NCI-H510A treated with DMSO at 0.1 percent for 48 hours (cell line): ENCODE results near the gene NPBWR2.

Experiments used
- DNase-seq: peaks from one replicate; lab custom pipeline; 2025; lab: John Stamatoyannopoulos, UW

The NPBWR2 gene

DNA sequence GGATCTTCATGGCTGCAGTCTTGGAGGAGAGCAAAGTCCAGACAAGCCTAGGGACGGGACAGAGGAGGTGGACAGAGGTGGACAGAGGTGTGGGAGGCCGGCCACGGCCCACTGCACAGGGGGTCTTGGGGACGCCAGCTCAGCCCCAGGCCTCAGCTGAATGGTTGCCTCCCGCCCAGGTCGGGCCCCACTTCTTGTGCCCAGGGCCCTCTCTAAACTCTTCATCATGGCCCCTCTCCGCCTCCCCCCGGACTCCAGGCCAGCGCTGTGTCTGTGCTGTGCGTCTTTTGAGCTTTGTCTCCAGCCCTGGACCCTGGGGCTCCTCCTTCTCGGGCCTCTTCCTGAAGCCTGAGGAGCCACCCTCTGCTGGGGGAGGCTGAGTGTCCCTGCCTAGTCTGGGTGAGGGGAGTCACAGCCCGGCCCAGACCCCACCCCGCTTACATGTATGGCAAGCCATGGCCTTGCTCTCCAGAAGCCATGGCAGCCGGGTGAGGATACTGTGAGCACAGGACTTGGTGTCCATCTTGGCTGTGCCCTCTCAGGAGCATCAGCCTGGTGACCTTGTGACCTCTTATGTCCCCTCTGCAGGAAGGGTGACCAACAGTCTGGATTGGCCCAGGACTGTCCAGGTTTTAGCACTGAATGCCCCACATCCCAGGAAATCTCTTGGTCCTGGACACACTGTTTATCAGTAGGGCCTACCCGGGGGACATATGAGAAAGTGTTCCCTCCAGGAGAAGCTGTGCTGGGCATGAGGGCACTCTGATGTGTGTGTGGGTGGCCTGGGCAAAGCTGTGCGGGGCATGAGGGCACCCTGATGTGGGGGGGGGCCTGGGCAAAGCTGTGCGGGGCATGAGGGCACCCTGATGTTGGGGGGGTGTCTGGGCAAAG is 9.4 kb upstream of the NPBWR2 start:
- no peak for DNase-seq

DNA sequence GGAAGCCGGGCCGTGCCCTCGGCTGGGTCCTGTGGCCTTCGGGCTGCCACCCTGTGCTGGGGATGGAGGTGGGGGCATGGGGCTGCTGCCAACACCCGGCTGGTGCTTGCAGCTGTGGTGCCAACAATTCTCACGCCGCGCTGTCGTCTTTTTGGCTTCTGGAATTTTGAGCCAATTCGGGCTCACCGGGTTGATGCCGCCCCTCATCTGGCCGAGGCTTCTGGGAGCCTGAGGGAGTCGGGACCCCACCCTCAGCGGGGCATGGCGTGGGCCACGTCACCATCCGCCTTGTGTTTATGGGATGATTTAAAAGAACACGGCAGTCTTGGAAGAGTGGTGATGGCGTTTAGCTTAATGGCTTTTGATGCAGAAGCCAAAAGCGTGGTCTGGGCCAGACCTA is 8.7 kb upstream of the NPBWR2 start:
- no peak for DNase-seq

DNA sequence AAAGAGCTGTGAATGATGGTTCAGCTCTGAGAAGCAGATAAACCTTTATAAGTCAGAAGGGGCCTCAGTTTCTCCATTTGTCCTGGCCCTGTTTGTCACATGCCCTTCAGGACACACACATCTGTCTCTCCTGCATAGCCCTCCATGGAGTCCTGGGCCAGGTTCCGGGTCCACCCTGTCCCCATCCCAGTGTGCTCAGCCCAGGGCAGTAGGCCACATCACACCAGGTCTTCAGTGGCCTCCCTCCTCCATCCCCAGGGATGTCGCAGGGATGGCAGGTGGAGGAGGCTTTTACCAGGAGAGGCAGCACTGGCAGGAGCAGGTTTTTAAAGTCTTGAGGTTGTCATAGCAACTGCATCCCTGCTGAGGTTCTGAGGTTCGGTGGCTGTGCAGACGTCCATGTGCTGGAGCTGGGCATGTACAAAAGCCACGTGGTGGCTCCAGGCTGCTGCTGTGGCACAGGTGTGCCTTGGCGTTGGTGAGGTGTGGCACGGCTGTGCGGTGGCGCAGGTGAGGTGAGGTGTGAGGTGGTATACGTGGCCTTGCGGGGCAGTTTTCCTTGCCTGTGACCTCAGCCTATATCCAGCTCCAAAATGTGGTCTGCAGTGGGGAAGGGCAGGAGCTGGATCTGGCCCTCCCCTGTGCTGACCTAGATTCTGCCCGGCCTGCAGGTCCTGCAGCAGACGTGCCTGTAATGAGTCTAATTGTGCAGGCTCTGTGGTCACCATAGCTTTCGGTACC is 8.0 kb upstream of the NPBWR2 start:
- DNase-seq = no peak

DNA sequence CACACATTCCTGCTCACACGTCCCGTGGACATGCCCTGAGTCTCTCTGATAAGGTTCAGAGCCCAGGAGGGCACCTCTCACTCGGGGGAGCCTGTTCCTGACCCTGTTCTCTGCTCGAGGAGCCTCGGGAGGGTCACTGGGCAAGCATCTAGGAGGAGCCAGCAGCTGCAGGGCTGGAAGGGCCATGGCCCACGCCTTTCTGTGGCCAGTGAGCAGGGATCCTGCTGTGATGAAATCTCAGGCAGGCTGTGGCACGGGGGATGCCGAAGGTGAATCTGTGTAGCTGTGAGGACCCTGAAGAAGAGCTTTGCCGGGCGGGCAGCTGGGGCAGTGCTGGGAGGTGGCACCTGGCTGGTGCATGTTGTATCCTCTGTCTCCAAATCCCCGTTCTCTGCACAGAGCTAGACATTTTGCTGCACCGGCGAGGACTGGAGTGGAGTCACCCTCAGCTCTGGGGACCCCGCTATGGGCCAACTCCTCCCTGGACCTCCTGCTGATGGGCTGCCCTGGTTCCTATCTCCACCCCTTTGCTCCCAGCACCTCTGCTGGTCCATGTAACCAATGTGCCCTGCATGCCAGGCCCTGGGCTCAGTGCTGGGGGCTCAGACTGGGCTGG is 7.1 kb upstream of the NPBWR2 start:
- no peak for DNase-seq

DNA sequence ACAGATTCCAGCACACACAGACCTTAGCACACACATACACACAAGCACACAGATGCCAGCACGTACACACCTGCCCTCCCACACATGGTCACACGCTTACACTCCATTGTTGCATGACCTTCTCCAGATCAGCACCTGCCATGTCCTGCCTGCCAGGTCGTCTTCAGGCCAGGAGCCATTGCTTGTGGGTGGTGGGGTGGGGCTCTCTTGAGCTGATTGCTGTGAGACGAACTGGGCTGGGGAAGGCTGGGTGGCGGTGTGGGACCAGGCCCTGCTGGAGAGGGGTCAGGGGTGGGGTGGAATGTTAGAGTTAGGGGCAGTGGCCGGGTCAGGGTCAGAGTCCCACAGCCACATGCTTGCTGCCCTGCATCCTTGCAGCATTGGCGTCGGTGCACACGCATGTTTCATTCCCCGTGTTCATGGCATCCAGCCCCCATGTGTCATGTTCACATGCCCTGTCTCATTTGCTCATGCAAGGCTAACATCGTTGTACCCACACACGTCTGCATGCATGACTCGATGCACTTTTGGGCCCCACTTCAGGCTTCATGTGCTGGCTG is 6.5 kb upstream of the NPBWR2 start:
- no peak for DNase-seq

DNA sequence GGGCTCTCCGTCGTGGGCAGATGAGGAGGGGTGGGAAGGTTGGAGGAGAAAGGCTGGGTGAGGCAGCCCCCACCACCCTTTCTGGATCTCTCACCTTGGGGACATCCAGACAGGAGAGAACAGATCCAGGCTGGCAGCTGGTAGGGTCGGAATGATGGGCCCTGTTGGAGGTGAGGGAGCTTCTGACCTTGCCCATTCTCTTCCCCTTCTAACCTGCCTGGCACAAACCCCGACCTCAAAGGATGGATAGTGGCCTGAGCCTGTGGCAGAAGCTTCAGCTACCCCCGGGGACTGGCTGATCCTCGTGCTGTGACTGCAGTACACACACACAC is 6.0 kb upstream of the NPBWR2 start:
- DNase-seq = no peak

DNA sequence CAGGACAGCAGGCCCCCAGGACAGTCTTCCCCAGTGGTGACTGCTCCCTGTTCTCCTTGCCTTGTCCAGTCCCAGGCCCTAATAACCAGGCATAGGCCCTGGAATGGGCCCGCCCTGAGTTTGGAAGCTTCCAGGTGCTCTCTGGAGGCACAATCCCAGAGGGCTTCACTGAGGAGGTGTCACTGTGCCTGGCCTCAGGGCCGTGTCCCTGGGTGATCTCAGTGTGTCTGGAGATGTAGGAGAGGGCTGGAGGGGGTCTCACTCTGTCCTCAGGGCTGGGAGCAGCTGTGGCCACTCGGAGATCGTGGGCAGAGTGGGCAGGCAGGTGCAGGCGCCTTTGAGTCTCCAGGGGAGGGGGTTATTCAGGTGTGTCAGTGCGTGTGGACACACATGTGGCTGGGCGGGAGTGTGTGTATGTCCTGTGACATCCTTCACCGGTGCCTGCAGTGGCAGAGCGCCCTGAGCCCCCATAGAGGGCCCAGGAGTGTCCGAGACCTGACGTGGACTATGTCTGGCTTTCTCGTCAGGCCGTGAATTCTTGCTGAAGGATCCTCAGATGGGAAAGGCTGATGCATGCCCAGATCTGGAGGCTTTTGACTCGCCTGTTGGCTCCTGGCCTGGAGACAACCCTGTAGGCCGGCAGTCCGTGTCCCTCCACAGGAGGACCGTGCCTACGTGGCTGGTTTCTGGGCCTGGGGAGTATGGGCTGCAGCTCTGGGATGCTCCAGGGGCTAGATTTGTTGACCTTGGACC is 5.5 kb upstream of the NPBWR2 start:
- no peak for DNase-seq

DNA sequence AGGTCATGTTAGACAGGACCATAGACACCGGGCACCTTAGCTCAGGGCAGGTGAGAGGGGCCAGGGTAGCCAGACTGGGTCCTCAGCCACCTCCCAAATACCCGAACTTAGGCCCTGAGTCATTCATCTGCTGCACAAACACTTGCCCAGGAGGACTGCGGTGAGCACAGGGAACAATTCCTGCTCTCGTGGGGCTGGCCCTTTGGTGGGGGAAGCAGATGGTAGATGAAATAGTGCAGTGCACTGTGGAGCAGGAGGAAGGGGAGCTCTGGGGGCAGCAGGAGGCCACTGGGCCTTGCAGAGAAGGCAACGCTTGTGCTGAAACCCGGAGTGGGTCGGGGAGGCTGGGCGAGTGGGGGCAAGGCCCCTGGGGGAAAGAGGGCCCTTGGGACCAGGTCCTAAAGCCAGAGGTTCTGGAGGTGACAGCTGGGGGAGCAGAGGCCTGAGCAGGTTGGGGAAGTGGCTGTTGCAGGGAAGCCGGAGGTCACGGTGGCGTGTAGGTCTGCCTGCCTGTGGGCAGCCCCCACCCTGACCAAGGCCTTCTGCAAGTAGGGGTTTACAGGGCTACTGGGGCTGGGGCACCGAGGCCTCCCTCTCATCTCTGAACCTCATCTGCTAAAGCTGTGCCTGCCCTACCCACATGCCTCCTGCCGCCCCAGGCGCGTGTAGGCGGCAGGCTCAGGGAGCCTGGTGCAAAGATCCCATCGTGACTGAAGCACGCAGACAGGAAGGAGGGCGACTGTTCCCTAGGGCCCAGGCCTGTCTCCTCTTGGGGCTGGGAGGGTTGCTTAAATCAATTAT is 4.7 kb upstream of the NPBWR2 start:
- no peak for DNase-seq

DNA sequence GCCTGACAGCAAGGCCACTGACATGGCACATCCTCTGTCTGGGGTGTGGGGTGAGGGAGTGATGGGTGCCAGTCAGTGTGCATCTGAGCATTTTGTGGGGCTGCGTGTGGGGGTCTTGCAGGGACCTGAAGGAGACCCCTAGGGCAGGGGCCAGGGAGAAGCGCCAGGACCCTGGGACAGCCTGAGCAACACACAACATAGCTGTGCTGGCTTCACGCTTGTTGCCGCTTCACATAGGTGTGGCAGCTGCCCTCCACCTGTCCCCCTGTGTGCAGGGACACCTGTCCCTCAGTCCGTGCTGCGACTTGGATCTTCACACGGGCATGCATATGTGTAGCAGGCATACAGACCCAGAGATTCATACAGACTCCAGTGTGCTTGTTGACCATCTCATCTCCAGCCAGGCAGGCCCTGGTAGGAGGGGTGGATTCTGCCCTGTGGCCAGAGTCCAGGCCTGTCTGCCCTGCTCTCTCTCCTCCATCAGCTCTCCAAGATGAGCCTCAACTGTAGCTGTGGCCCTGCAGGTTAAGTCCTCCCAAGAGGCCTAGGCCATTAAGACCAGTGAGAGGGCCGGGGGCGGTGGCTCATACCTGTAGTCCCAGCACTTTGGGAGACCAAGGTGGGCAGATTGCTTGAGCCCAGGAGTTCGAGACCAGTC is 3.2 kb upstream of the NPBWR2 start:
- DNase-seq = no peak

DNA sequence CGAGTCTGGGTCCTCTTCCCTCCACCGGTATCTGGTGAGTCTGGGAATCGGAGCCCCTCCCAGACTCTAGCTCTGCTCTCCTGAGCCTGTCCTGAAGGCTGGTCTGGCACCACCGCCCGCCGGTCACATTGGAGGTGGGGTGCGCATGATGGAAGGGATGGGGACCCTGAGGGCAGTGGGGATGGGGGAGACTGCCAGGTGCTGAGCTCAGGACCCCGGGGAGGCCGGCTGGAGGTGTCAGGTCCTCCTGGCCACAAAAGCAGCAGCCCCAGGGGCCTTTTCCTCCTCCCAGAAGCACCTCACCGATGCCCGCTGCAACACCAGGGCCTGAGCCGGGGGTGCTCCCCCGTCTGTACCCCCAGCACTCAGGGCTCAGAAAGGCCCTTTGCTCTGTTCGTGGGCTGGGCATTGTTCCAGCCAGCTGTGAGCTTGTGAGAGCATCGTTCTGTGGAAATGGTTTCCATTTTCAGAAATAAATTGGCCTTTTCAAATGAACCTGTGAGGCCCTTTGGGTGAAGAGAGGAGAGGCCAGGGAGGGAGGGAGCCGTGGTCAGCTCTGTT is 2.5 kb upstream of the NPBWR2 start:
- no peak for DNase-seq

DNA sequence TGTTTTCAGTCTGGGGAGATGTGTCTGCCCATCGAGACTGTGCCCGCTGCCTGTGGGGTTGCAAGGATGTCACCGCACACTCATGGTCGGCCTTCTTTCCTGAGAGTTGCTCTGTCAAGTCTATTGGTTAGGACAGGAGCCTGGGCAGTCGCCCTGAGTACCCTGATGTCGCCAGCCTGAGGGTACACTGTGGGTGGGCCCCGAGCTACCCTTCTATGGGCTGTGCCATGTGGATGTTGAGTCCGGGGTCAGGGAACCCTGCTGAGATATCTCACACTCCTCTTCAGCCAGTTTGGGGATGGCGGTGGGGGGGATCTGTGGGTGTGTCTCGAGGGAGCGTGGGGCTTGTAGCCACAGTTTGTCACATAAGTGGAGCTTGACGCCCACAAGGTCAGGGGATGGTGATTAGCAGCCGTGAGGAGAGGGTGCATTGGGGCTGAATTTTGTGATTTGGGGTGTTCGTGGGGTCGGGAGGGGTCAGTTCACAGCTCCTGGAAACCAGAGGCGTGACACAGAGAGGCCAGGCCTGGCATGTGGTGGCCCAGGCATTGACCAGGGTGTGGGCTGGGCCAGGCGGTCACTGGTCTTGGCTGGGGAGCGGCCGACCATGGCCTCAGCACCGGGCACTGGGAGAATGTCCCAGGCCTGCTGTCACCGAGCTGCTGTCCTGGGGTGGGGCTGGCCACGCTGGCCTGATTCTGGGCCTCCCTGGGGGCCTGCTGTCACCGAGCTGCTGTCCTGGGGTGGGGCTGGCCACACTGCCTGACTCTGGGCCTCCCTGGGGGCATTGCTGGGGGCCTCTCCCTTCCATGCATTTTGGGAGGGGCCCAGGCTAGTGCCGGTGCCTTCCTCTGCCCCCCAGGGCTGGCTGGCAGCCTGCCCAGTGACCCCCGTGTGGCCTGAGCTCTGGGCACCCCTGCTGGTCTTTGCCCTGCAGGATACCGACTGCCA is 1.6 kb upstream of the NPBWR2 start:
- DNase-seq = no peak

DNA sequence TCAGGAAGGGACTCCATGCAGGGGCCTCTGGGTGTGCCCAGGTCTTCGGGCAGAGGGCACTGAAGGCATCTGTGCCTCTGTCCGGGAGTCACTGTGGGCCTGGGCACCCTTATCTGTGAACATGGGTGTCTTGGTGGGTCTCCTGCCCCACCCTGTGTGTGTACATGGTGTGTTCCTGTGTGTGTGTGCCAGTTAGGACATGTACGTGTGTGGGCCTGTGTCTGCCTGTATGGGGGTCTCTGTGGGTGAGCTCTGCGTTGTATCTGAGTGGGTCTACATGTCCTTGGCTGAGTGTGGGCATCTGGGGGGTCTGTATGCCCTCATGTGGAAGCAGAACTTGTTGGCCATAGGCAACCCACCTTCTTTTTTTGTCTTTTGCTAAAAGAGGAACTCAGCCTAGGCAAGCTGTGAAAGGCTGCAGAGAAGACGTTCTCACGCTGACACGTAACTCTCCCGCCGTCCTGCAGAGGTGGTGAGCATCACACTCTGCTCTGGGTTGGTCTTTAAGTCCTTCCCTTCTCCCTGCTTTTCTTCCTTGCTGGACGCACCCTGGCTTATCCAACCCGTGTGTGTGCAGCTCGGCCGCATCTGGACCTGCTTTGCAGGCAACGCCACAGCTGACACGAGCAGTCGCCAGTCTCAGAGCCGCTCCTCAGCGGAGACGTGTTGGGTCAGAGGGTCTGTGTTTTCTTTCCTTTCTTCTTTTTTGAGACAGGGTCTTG is 532 bp upstream of the NPBWR2 start:
- DNase-seq = no peak

DNA sequence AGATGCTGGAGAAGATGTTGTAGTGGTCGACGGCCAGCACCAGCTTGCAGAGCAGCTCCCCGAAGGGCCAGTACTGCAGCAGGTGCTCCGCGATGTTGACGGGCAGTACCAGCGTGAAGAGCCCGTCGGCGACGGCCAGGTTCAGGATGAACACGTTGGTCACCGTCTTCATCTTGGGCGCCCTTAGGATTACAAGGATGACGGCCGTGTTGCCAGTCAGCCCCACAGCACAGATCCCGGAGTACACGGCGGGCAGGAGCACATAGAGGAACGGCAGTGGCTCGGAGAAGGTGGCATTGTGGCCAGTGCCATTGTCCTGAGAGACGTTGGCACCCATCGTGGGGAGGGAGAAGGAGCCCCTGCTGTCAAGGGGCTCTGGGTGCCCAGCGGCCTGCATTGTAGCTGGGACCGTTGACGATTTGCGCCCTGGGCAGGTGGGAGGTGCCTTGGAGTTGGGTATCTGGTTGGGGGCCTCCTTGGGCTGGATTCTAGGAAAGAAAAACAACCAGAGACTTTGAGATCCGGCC is 867 bp downstream of the NPBWR2 start:
- no peak for DNase-seq

DNA sequence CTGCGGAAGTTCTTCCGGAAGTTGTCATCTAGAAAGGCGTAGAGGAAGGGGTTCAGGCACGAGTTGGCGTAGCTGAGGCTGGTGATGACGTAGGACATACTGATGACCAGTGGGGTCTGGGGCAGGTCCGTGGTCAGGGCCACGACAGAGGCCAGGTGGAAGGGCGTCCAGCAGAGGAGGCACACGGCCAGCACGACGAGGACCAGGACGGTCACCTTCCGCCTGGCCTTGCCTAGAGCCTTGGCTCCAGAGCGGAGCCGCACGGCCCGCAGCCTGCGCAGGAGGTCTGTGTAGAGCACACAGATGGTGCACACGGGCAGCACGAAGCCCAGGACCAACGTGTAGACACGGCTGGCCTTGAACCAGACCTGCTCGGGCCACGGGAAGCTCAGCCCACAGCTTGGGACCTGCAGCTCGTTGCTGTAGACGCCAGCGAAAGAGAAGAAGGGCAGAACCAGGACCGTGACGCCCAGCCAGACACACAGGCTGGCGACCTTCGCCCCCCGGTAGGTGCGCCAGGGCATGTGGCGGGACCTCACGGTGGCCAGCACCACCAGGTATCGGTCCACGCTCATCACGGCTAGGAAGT is 1.4 kb downstream of the NPBWR2 start:
- DNase-seq = no peak

DNA sequence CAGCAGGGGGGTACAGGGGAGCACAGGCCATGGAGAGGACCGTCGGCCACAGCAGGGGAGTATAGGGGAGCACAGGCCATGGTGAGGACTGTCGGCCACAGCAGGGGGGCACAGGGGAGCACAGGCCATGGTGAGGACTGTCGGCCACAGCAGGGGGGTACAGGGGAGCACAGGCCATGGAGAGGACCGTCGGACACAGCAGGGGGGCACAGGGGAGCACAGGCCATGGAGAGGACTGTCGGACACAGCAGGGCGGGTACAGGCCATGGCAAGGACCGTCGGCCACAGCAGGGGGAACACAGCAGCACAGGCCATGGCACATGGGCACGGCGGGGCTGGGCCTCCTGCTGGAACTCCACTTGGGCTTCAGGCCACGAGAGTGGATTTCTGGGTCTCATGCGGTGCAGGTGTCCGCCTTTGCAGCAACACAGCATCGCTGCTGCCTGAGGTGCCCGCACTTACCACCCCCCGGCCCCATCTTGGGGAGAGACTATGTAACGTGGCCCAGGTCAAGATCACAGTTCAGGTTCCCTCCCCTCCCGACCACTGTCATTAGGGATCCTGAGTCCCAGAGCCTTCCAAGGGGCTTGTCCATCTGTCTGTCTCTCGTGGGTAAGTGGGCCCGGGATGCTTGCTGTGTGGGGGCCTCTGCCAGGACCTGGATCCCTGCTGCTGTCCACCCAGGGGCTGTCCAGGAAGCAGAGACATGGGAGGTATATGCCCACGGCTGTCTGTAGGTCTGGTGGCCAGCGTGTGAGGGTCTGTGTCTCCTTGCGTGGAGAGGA is 2.5 kb downstream of the NPBWR2 start:
- no peak for DNase-seq

DNA sequence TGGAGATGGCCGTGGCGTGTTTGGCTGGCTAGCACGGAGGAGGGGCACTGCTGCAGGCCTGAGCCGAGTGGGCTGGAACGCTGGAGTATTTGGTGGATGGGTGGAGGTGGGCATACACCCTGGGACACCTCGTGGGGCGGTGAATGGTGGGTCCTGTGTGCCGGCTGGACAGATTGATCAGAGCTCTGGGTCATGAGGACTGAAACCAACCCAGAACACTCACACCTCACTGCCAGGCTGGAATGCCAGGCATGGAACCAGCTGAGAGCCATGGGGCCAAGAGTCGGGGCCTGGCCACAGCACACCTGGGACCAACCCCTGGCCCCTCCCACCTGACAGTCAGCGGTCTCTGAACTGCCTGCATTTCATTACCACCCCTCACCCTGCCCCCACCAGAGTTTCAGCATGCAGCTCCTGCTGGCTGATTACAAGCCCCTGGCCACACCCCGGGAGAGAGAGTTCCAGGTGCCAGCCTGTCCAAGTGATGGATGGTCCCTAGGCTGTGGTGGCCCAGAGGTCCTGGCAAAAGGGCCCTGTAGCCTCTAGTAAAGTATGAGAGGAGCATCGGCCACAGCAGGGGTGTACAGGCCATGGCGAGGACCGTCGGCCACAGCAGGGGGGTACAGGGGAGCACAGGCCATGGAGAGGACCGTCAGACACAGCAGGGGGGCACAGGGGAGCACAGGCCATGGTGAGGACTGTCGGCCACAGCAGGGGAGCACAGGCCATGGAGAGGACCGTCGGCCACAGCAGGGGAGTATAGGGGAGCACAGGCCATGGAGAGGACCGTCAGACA is 3.3 kb downstream of the NPBWR2 start:
- no peak for DNase-seq
